ENCODE measurements around the gene GABBR2.

Gene GABBR2

GRCh38 chr9:98331536-98332259, 377.0 kb downstream of the GABBR2 start:
- no peak for DNase-seq

DNA sequence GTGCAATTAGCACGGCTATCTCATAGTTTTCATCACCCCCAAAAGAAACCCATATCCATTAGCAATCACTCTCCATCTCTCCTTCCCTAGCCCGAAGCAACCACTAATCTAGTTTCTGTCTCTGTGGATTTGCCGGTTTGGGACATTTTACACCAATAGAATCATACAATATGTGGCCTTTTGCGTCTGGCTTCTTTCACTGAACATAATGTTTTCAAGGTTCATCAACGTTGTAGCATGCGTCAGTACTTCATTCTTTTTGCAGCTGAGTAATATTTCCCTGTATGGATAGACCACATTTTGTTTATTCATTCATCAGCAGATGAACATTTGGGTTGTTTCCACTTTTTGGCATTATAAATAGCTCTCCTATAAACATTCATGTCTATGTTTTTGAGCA, 377.9 kb downstream of the GABBR2 start:
- DNase-seq = no peak

DNA sequence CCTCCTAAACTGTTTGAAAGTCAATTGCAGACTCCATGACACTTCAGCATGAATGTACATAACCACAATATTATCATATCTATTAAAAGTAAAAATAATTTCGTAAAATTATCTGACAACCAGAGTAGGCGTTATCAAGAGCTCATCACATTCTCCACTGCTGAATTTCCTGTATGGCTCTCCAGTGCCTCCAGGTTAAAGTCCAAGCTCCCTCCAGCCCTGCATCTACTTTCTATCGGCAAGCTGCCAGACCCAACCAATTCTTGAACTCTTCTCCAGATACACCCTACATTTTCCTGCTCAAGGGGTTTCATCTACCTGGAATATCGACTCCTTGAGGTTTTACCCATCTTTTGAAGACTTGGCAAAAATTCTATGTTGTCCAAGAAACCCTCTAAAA, 378.8 kb downstream of the GABBR2 start:
- DNase-seq = no peak

DNA sequence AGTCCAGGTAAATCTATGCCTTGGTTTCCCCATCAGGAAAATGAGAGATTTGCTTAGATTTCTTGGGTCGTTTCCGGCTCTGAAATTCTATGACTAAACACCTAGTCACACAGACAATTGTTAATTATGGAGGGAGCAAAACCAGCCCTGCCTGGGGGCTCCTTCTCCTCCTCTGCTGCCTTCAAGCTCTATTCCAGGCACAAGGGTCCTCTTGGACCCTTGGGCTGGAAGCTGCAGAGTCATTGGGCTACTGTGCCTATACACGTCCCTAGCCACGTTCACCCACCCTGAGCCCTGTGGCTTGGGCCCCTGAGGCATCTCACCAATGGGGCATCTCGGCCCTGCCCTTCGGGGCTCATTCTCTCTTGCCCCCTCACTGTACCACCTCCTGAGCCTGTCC, 379.5 kb downstream of the GABBR2 start:
- DNase-seq = no peak

GRCh38 chr9:98328770-98329169, 380.0 kb downstream of the GABBR2 start:
- no peak for DNase-seq

GRCh38 chr9:98328141-98328540, 380.6 kb downstream of the GABBR2 start:
- DNase-seq = no peak

GRCh38 chr9:98327249-98327561, 381.5 kb downstream of the GABBR2 start:
- no peak for DNase-seq

- DNase-seq = no peak
Observed at GRCh38 chr9:98326459-98327248, 382.1 kb downstream of the GABBR2 start.

GRCh38 chr9:98324801-98325200, 383.9 kb downstream of the GABBR2 start:
- DNase-seq = no peak

DNA sequence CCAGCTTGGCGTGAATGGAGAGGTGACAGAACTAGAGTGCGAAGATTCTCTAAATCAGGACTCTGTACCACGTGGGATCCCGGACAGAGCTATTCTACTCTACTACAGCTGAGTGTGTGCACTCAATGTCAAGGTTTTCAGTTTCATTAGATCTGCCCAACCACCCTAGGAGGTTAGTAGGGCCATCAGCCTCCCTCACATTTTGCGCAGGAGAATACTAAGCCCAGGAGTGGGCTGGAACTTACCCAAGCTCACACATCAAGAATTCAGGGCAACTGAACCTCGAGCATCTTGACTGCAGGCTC, 385.0 kb downstream of the GABBR2 start:
- no peak for DNase-seq

- no peak for DNase-seq
Observed at GRCh38 chr9:98323051-98323830, 385.5 kb downstream of the GABBR2 start.

DNA sequence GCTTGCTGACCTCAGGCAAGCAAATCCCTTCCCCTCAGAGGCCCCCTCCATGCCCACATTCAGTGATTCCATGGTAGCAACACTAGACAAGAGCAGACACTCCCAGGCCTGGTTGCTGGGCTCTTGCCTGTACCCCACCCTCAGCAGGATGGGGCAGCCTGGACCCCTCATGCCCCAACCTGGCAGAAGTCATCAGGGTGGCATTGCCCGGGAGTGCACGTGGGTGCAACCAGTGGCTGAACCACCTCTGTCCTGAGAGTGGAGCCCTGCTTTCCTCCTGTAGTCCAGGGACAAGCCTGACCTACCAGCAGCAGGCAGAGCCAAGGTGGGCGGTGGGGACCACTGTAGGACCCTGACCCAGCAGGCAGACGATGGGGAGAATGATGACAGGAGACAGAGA, 387.5 kb downstream of the GABBR2 start:
- DNase-seq = no peak

DNA sequence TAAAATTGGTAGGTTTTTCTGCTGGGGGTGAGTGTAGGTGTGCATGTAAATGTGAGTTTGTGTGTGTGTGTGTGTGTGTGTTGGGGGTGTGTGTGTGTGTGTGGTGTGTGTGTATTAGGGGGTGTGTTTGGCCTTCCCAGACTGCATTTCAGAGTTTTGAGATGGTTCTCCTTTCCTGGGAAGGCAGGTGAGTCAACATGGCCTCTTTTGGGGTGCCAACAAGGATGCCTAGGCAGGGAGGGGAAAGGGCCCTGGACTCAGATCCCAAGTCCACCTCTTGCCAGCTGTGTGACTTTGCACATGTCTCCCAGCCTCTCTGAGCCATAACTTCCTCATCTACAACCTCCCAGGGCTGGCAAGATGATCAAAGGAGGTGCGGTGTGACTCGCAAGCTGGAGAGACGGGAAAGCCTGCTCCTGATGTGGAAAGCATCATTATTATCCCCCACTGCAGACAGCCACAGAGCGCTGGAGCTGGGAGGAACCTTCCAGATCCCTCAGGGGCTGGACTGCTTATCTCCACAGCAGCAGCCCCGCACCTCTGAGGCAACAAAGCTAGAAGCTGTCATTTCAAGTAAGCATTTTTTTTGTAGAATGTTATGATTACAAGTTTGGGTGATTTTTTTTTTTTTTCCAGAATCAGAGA, 389.8 kb downstream of the GABBR2 start:
- DNase-seq = no peak

DNA sequence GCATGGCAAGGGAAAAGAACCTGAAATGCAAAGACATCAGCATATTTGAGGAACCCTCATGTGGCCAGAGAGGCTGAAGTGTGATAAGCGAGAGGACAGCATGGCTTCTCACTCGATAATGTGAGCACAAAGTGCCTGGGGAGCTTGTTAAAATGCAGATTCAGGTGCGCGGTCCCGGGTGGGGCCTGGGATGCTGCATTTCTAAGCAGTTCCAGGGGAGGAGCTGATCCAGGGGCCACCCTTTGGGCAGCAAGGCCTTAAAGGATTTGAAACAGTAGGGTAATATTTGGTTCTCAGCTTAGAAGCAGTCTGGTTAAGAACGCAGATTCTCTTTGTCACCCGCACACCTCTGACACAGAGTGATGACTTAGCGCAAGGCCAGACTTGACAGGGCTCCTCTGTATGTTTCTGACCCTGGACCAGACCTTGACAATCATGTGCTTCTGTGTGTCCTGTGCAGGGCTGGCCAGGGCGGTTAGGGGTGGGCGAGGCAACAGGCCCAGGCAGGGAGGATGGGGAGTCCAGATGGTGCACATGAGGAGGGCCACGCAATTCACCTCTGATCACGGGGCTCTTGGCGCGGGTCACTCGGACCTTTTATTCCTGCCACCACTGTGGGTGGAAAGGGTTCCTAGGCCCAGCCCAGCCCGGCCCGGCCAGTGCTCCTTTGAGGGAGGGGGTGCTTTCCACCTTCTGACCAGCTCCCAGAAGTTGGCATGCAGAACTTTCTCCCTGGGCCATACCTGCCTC, 390.5 kb downstream of the GABBR2 start:
- DNase-seq = no peak

- DNase-seq = no peak
Observed at GRCh38 chr9:98317134-98317857, 391.4 kb downstream of the GABBR2 start.

GRCh38 chr9:98316445-98317133, 392.1 kb downstream of the GABBR2 start:
- DNase-seq = no peak

DNA sequence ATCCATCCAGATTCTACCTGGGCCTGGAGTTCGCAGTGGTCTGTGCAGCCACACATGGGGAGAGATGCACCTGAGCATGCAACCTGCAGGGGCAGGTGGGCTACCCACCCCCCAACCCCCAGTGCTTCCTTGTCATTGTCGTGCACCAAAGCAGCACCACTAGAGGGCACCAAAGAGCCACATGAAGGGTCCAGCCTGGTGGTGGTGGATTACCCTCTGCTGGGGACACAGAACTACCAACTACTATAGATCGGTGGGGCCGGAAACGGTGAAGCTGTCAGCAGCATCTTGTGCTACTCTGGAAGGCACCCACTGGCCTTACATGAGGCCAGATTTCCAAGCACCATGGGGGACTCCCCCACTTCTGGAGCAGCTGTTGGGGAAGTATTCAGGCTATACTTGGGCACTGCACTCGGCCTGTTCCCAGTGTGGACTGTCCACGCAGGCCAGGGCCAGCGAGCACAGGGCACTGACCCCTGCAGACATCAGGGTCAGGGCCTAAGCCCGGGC, 393.1 kb downstream of the GABBR2 start:
- peak; percentile 70 for DNase-seq

GRCh38 chr9:98315067-98315453, 393.7 kb downstream of the GABBR2 start:
- DNase-seq = no peak

DNA sequence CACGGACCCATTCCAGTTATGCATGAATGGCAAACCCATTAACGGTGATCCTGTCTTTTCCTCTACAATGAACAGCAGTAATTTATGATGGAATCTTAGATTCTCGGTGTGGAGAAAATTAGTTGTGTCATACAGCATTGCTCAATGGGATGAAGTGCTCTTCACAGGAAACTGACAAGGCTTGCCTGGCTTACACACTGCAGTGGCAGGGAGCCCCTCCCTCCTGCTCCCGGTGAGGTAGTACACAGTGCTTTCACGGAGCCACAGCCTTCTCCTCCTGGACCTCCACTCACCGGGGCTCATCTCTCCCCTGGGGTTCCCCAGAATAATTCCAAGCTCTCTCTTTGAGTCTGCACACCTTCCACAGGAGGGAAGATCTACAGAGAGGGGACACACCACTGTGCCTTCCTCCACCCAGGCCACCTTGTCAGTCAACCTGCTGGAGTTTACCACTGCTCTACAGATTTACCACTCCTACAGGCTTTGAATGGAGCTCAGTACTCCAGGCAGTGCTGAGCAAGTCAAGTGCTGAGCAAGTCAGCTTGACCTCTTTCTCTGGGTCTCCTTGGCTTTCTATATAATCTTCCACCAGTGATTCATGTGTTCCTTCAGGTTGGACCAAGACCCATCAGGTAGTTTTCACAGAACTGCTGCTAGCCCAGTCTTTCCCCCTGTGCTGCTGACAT, 394.2 kb downstream of the GABBR2 start:
- DNase-seq = no peak

- DNase-seq = no peak
Observed at GRCh38 chr9:98312365-98312764, 396.4 kb downstream of the GABBR2 start.

- DNase-seq = no peak
Observed at GRCh38 chr9:98311541-98311940, 397.2 kb downstream of the GABBR2 start.
